GM23338 (cell line): Measurements from ENCODE around the gene DNMT1. TPM values are rescaled to one million over a fixed set of nuclear protein-coding genes. Genes with fewer than 3 reads are reported as not detected.

Source experiments
- ATAC-seq: fragments of 200-7000 bp; cut with Tn5 transposase; 3 replicates; pipeline ENCODE4 v1.9.1; 2020
- DNase-seq: peaks from one replicate; pipeline ENCODE4 v3.0.0-alpha.2; 2015; ENCODE audit warnings: low spot score
- H2AFZ ChIP-seq: fragments of 200-600 bp; sonication (generic); 2 replicates; pipeline ENCODE4 v1.8.0; 2016; ENCODE audit warnings: antibody characterized with exemption, mild to moderate bottlenecking, moderate library complexity
- H3F3A ChIP-seq: fragments of 200-600 bp; sonication (generic); replicated peaks from 2 replicates; pipeline ENCODE4 v1.8.0; 2017; ENCODE audit warnings: antibody characterized with exemption, mixed run types, low read depth
- H3K27ac ChIP-seq: fragments of 200-600 bp; sonication (generic); 2 replicates; pipeline ENCODE4 v1.6.1; 2016; ENCODE audit warnings: low read depth
- H3K27me3 ChIP-seq: fragments of 200-600 bp; sonication (generic); 2 replicates; pipeline ENCODE4 v1.8.0; 2016; ENCODE audit warnings: mild to moderate bottlenecking, mixed run types, moderate library complexity; ENCODE audit not compliant: insufficient read depth
- H3K36me3 ChIP-seq: fragments of 200-600 bp; sonication (generic); 2 replicates; pipeline ENCODE4 v1.8.0; 2016; ENCODE audit warnings: mild to moderate bottlenecking; ENCODE audit not compliant: insufficient read depth
- H3K4me1 ChIP-seq: fragments of 200-600 bp; sonication (generic); 2 replicates; pipeline ENCODE4 v1.8.0; 2016; ENCODE audit warnings: mild to moderate bottlenecking, moderate library complexity; ENCODE audit not compliant: insufficient read depth
- H3K4me2 ChIP-seq: fragments of 200-600 bp; sonication (generic); 2 replicates; pipeline ENCODE4 v1.7.1; 2017; ENCODE audit warnings: mixed run types
- H3K4me3 ChIP-seq: fragments of 200-600 bp; sonication (generic); 2 replicates; pipeline ENCODE4 v1.6.1; 2016; ENCODE audit warnings: mixed run types
- H3K79me2 ChIP-seq: fragments of 200-600 bp; sonication (generic); replicated peaks from 2 replicates; pipeline ENCODE4 v1.8.0; 2017; ENCODE audit warnings: mild to moderate bottlenecking; ENCODE audit not compliant: insufficient read depth
- H3K9me2 ChIP-seq: fragments of 200-600 bp; sonication (generic); 2 replicates; pipeline ENCODE4 v1.8.0; 2017; ENCODE audit not compliant: insufficient read depth
- H4K20me1 ChIP-seq: fragments of 200-600 bp; sonication (generic); replicated peaks from 2 replicates; pipeline ENCODE4 v1.8.0; 2017; ENCODE audit warnings: mild to moderate bottlenecking; ENCODE audit not compliant: insufficient read depth
- H3K27ac Mint-ChIP-seq: 2 replicates; pipeline ENCODE4 v1.8.0; 2020; ENCODE audit warnings: inconsistent platforms, mild to moderate bottlenecking, moderate library complexity, mixed read lengths
- H3K27me3 Mint-ChIP-seq: 3 replicates; pipeline ENCODE4 v1.8.0; 2022; ENCODE audit warnings: low read depth, mild to moderate bottlenecking, moderate library complexity, mixed read lengths, inconsistent platforms; ENCODE audit not compliant: insufficient read depth, poor library complexity
- H3K36me3 Mint-ChIP-seq: 3 replicates; pipeline ENCODE4 v1.8.0; 2021; ENCODE audit warnings: low read depth, mild to moderate bottlenecking, inconsistent platforms, moderate library complexity, mixed read lengths
- H3K4me1 Mint-ChIP-seq: 3 replicates; pipeline ENCODE4 v1.8.0; 2020; ENCODE audit warnings: mild to moderate bottlenecking, inconsistent platforms, mixed read lengths
- H3K4me3 Mint-ChIP-seq: 3 replicates; pipeline ENCODE4 v1.8.0; 2021; ENCODE audit warnings: moderate library complexity, mild to moderate bottlenecking, inconsistent platforms, mixed read lengths
- H3K9me3 Mint-ChIP-seq: 3 replicates; pipeline ENCODE4 v1.8.0; 2020; ENCODE audit warnings: moderate library complexity, mild to moderate bottlenecking, inconsistent platforms, mixed read lengths
- CREB1 ChIP-seq: fragments of 250-450 bp; sonication (Bioruptor Pico); IDR thresholded peaks from 2 replicates; pipeline ENCODE4 v1.5.0; 2020; ENCODE audit warnings: low read depth, mild to moderate bottlenecking, moderate library complexity
- CTCF ChIP-seq, 2 experiments: fragments of 200-600 bp in 1 of 2; sonication (generic) in 1 of 2; conservative IDR thresholded peaks; 2 replicates each; pipeline versions ENCODE4 v1.5.1 to v1.6.1; 2016 to 2017; ENCODE audit warnings: antibody characterized with exemption in 2 of 2, low read depth in 2 of 2, mild to moderate bottlenecking in 2 of 2, moderate library complexity in 1 of 2
- ETS1 ChIP-seq: IDR thresholded peaks from 2 replicates; pipeline ENCODE4 v1.6.1; 2016; ENCODE audit warnings: antibody characterized with exemption
- EZH2 ChIP-seq: fragments of 200-600 bp; sonication (generic); IDR thresholded peaks from one replicate; pipeline ENCODE4 v1.8.0; 2017; ENCODE audit warnings: antibody characterized with exemption, mild to moderate bottlenecking, low read depth; ENCODE audit not compliant: unreplicated experiment
- EZH2phosphoT487 ChIP-seq: fragments of 200-600 bp; sonication (generic); IDR thresholded peaks from one replicate; pipeline ENCODE4 v1.8.1; 2018; ENCODE audit warnings: antibody characterized with exemption; ENCODE audit not compliant: unreplicated experiment
- JUNB ChIP-seq: IDR thresholded peaks from one replicate; pipeline ENCODE4 v1.6.1; 2016; ENCODE audit warnings: antibody characterized with exemption; ENCODE audit not compliant: unreplicated experiment
- NANOG ChIP-seq: IDR thresholded peaks from 2 replicates; pipeline ENCODE4 v1.6.1; 2016; ENCODE audit warnings: antibody characterized with exemption, borderline replicate concordance
- POLR2AphosphoS5 ChIP-seq: IDR thresholded peaks from 2 replicates; pipeline ENCODE4 v1.6.1; 2016; ENCODE audit warnings: antibody characterized with exemption, low read depth
- REST ChIP-seq: IDR thresholded peaks from one replicate; pipeline ENCODE4 v1.6.1; 2018; ENCODE audit warnings: antibody characterized with exemption; ENCODE audit not compliant: unreplicated experiment
- STAT1 ChIP-seq: IDR thresholded peaks from one replicate; pipeline ENCODE4 v1.6.1; 2016; ENCODE audit warnings: antibody characterized with exemption; ENCODE audit not compliant: unreplicated experiment
- ZNF114 ChIP-seq: fragments of 250-450 bp; sonication (Bioruptor Pico); IDR thresholded peaks from 2 replicates; pipeline ENCODE4 v1.5.0; 2020; ENCODE audit warnings: mild to moderate bottlenecking, moderate library complexity
- ZNF331 ChIP-seq: fragments of 250-450 bp; sonication (Bioruptor Pico); IDR thresholded peaks from 2 replicates; pipeline ENCODE4 v1.5.0; 2020; ENCODE audit warnings: low read depth, mild to moderate bottlenecking, moderate library complexity
- polyA plus RNA-seq: library from polyadenylated mRNA; unstranded; fragments of >200 nt; fragmentation: Nextera tagmentation; extraction: Ambion mirVana; gene quantifications from 2 replicates; pipeline ENCODE4 v1.2.1, GENCODE V29; 2016
- total RNA-seq: library from RNA; depleted of rRNA; stranded (reverse); fragments of >200 nt; shearing (Covaris generic); gene quantifications from 2 replicates; pipeline ENCODE4 v1.2.3, GENCODE V29; 2014

Gene DNMT1
- total and polyA plus RNA-seq, 2 experiments from 2014 or later, result 238 to 589 TPM

GRCh38 chr19:10092648-10093294, 102.0 kb downstream of the DNMT1 start:
- TF ChIP-seq EZH2, result no peak
- TF ChIP-seq CTCF (conservative IDR thresholded peaks at IDR 0.05; ENCODE audit: low read depth in 2 of 2), result no peak
- no peak for TF ChIP-seq ZNF331 (CRISPR knock-in tag)
- TF ChIP-seq ETS1, result no peak
- TF ChIP-seq EZH2phosphoT487, result no peak
- TF ChIP-seq NANOG, result no peak
- no peak for TF ChIP-seq ZNF114 (CRISPR knock-in tag)
- peaks cover 23% of the 10 kb centered on the region for H3K27me3 Mint-ChIP-seq
- no peaks in the 10 kb centered on the region; the same call in 2 of the 3 replicates for H3K4me1 Mint-ChIP-seq
- Histone ChIP-seq H3K36me3 (no peaks in the 10 kb centered on the region), H3K4me3 (no peak overlapping the region), H3K27ac (no peak overlapping the region), H3F3A (peaks cover 5% of the 10 kb centered on the region), H3K79me2 (no peaks in the 10 kb centered on the region), H3K9me2 (no peaks in the 10 kb centered on the region), H3K4me2 (no peak overlapping the region), H4K20me1 (peaks cover under 1% of the 10 kb centered on the region; the same call in 1 of the 2 replicates), H3K4me1 (no peaks in the 10 kb centered on the region; the same call in 1 of the 2 replicates), H2AFZ (no peak overlapping the region), H3K27me3 (peaks cover 29% of the 10 kb centered on the region)
- no peaks in the 10 kb centered on the region; the same call in 2 of the 3 replicates for H3K9me3 Mint-ChIP-seq
- DNase-seq, result no peak
- peaks cover 15% of the 10 kb centered on the region for H3K36me3 Mint-ChIP-seq
- H3K4me3 Mint-ChIP-seq, result no peak overlapping the region
- no peak overlapping the region for H3K27ac Mint-ChIP-seq
- no peak for ATAC-seq

DNA sequence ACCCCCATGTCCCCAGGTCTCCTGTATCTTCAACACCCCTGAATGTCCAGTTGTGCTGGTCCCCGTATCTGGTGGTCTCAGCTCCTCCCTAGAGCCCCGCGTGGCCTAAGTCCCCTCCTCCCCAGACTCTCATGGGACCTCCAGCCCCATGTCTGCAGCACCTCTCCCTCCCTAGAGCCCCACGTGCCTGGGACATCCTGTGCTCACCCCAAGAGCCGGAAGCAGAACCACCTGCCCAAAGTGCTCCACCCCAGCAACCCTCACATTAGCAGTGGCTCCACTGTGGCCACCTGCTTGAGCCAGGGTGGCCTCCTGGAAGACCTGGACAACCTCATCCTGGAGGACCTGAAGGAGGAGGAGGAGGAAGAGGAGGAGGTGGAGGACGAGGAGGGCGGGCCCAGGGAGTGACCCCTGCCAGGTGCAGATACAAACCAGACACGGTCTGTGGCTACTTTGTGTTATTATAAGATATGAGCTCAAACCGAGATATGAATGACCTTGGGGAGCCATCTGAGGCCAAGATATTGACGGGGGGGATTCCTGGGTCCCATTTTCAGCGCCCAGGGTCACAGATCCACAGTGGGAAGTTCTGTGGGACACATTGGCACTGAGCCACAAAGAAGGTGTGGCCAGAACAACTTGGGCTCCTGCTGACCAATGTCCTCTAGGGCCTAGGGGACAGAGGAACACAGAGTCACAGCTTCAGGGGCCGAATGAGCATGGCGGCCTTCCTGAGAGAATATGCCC, 102.7 kb downstream of the DNMT1 start:
- Mint-ChIP-seq H3K4me1 (no peaks in the 10 kb centered on the region; the same call in 2 of the 3 replicates), H3K9me3 (no peaks in the 10 kb centered on the region; the same call in 2 of the 3 replicates), H3K27me3 (peaks cover 25% of the 10 kb centered on the region), H3K36me3 (peaks cover 15% of the 10 kb centered on the region), H3K4me3 (no peak overlapping the region), H3K27ac (no peak overlapping the region)
- ATAC-seq, result no peak
- Histone ChIP-seq H3K9me2 (no peaks in the 10 kb centered on the region), H3K4me3 (no peak overlapping the region), H2AFZ (no peak overlapping the region), H3K27me3 (peaks cover 25% of the 10 kb centered on the region), H3K4me2 (no peak overlapping the region), H3K36me3 (no peaks in the 10 kb centered on the region), H3K4me1 (no peaks in the 10 kb centered on the region; the same call in 1 of the 2 replicates), H3F3A (peaks cover 5% of the 10 kb centered on the region), H3K79me2 (no peaks in the 10 kb centered on the region), H4K20me1 (peaks cover 8% of the 10 kb centered on the region; the same call in 1 of the 2 replicates), H3K27ac (no peak overlapping the region)
- DNase-seq, result no peak
- TF ChIP-seq REST (no peak), STAT1 (no peak), ZNF331 (CRISPR knock-in tag) (no peak), CREB1 (CRISPR knock-in tag) (no peak), ETS1 (no peak), JUNB (no peak), ZNF114 (CRISPR knock-in tag) (no peak), EZH2phosphoT487 (no peak), POLR2AphosphoS5 (no peak)
